Measurements from ENCODE around the gene DEXI. TPM values are rescaled to one million over a fixed set of nuclear protein-coding genes. Genes with fewer than 3 reads are reported as not detected.

The DEXI gene
- total and polyA plus RNA-seq, 2 of the 13 experiments (the other 11 are each of a cell fraction or from before 2014, with no cell fraction given): 51.5 to 70.4 TPM

DNA sequence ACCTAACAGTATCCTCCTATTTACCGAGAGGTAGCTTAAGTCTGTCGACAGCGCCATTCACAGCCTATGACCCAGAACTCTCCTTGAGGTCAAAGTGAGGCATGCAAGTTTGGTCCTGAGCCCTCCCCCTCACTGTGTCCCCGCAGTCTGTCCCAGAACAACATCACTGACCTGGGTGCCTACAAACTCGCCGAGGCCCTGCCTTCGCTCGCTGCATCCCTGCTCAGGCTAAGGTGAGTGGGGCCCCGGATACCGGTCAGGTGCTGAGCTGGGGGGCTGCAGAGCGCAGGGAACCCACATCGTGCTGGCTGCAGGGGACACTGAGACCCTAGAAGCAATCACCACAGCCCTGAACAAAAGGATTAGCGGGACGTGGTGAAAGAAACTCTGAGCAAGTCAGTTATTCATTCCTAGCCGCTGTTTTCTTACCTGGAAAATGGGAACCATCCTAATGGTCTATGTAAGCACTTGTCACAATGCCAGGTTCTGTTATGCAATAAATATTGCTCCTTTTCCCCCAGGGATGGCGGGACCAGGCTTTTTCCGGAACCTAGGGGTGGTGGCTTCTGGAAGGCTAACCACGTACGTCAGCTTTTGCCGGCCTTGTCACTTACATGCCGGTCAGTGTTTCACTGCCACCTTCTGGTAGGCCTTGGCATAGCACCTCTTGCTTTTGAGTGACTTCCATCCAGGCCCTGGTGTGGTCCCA lies 23.8 kb downstream of the DEXI start (continued):
- TF ChIP-seq, protein P1, sequence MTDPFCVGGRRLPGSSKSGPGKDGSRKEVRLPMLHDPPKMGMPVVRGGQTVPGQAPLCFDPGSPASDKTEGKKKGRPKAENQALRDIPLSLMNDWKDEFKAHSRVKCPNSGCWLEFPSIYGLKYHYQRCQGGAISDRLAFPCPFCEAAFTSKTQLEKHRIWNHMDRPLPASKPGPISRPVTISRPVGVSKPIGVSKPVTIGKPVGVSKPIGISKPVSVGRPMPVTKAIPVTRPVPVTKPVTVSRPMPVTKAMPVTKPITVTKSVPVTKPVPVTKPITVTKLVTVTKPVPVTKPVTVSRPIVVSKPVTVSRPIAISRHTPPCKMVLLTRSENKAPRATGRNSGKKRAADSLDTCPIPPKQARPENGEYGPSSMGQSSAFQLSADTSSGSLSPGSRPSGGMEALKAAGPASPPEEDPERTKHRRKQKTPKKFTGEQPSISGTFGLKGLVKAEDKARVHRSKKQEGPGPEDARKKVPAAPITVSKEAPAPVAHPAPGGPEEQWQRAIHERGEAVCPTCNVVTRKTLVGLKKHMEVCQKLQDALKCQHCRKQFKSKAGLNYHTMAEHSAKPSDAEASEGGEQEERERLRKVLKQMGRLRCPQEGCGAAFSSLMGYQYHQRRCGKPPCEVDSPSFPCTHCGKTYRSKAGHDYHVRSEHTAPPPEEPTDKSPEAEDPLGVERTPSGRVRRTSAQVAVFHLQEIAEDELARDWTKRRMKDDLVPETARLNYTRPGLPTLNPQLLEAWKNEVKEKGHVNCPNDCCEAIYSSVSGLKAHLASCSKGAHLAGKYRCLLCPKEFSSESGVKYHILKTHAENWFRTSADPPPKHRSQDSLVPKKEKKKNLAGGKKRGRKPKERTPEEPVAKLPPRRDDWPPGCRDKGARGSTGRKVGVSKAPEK (CRISPR knock-in tag; IDR thresholded peaks at IDR 0.05; ENCODE audit: borderline replicate concordance): peak; percentile 62; the same call in 1 of the 2 replicates
- TF ChIP-seq ZNF557 (CRISPR knock-in tag; IDR thresholded peaks at IDR 0.05) (no peak), MED13 (CRISPR knock-in tag; IDR thresholded peaks at IDR 0.05) (no peak), NFE2 (CRISPR knock-in tag; IDR thresholded peaks at IDR 0.05) (0 out of 2 replicates have a peak, but pooled peaks have one; percentile 16), SAP130 (CRISPR knock-in tag; IDR thresholded peaks at IDR 0.05; ENCODE audit: low read depth) (peak; percentile 82), NR3C1 (CRISPR knock-in tag; IDR thresholded peaks at IDR 0.05) (no peak), PPARG (CRISPR knock-in tag; conservative IDR thresholded peaks at IDR 0.05) (no peak; the same call in 1 of the 2 replicates), NFIC (IDR thresholded peaks at IDR 0.05; ENCODE audit: low read length) (no peak), ZNF180 (CRISPR knock-in tag; IDR thresholded peaks at IDR 0.05; ENCODE audit: borderline replicate concordance, low read depth) (no peak), KDM4B (CRISPR knock-in tag; IDR thresholded peaks at IDR 0.05) (no peak), ZNF7 (CRISPR knock-in tag; IDR thresholded peaks at IDR 0.05) (no peak), SMC3 (IDR thresholded peaks at IDR 0.05; ENCODE audit: low read length) (peak; percentile 95), TCF7L2 (IDR thresholded peaks at IDR 0.05; ENCODE audit: low read depth, low read length) (no peak), HMG20A (CRISPR knock-in tag; IDR thresholded peaks at IDR 0.05; ENCODE audit: borderline replicate concordance) (0 out of 2 replicates have a peak, but pooled peaks have one; percentile 53)
- TF ChIP-seq, protein P2, sequence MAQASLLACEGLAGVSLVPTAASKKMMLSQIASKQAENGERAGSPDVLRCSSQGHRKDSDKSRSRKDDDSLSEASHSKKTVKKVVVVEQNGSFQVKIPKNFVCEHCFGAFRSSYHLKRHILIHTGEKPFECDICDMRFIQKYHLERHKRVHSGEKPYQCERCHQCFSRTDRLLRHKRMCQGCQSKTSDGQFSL (CRISPR knock-in tag; IDR thresholded peaks at IDR 0.05): no peak
- TF ChIP-seq, protein P3, sequence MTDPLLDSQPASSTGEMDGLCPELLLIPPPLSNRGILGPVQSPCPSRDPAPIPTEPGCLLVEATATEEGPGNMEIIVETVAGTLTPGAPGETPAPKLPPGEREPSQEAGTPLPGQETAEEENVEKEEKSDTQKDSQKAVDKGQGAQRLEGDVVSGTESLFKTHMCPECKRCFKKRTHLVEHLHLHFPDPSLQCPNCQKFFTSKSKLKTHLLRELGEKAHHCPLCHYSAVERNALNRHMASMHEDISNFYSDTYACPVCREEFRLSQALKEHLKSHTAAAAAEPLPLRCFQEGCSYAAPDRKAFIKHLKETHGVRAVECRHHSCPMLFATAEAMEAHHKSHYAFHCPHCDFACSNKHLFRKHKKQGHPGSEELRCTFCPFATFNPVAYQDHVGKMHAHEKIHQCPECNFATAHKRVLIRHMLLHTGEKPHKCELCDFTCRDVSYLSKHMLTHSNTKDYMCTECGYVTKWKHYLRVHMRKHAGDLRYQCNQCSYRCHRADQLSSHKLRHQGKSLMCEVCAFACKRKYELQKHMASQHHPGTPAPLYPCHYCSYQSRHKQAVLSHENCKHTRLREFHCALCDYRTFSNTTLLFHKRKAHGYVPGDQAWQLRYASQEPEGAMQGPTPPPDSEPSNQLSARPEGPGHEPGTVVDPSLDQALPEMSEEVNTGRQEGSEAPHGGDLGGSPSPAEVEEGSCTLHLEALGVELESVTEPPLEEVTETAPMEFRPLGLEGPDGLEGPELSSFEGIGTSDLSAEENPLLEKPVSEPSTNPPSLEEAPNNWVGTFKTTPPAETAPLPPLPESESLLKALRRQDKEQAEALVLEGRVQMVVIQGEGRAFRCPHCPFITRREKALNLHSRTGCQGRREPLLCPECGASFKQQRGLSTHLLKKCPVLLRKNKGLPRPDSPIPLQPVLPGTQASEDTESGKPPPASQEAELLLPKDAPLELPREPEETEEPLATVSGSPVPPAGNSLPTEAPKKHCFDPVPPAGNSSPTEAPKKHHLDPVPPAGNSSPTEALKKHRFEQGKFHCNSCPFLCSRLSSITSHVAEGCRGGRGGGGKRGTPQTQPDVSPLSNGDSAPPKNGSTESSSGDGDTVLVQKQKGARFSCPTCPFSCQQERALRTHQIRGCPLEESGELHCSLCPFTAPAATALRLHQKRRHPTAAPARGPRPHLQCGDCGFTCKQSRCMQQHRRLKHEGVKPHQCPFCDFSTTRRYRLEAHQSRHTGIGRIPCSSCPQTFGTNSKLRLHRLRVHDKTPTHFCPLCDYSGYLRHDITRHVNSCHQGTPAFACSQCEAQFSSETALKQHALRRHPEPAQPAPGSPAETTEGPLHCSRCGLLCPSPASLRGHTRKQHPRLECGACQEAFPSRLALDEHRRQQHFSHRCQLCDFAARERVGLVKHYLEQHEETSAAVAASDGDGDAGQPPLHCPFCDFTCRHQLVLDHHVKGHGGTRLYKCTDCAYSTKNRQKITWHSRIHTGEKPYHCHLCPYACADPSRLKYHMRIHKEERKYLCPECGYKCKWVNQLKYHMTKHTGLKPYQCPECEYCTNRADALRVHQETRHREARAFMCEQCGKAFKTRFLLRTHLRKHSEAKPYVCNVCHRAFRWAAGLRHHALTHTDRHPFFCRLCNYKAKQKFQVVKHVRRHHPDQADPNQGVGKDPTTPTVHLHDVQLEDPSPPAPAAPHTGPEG (CRISPR knock-in tag; IDR thresholded peaks at IDR 0.05): no peak
- TF ChIP-seq, protein P4, sequence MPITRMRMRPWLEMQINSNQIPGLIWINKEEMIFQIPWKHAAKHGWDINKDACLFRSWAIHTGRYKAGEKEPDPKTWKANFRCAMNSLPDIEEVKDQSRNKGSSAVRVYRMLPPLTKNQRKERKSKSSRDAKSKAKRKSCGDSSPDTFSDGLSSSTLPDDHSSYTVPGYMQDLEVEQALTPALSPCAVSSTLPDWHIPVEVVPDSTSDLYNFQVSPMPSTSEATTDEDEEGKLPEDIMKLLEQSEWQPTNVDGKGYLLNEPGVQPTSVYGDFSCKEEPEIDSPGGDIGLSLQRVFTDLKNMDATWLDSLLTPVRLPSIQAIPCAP (CRISPR knock-in tag; IDR thresholded peaks at IDR 0.05; ENCODE audit: low read depth): no peak
- TF ChIP-seq, protein P5, sequence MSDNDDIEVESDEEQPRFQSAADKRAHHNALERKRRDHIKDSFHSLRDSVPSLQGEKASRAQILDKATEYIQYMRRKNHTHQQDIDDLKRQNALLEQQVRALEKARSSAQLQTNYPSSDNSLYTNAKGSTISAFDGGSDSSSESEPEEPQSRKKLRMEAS (IDR thresholded peaks at IDR 0.05): no peak
- TF ChIP-seq, protein P6, sequence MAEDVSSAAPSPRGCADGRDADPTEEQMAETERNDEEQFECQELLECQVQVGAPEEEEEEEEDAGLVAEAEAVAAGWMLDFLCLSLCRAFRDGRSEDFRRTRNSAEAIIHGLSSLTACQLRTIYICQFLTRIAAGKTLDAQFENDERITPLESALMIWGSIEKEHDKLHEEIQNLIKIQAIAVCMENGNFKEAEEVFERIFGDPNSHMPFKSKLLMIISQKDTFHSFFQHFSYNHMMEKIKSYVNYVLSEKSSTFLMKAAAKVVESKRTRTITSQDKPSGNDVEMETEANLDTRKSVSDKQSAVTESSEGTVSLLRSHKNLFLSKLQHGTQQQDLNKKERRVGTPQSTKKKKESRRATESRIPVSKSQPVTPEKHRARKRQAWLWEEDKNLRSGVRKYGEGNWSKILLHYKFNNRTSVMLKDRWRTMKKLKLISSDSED (CRISPR knock-in tag; IDR thresholded peaks at IDR 0.05): no peak
